ENCODE measurements around the gene PPP3CA. TPM values are rescaled to one million over a fixed set of nuclear protein-coding genes. Genes with fewer than 3 reads are reported as not detected.
A peak's percentile ranks its signal among the peaks of the same experiment; 100 is the strongest.

The PPP3CA gene
- total and polyA plus RNA-seq, 2 of the 13 experiments (the other 11 are each of a cell fraction or from before 2014, with no cell fraction given), result 4.8 to 13.2 TPM

DNA sequence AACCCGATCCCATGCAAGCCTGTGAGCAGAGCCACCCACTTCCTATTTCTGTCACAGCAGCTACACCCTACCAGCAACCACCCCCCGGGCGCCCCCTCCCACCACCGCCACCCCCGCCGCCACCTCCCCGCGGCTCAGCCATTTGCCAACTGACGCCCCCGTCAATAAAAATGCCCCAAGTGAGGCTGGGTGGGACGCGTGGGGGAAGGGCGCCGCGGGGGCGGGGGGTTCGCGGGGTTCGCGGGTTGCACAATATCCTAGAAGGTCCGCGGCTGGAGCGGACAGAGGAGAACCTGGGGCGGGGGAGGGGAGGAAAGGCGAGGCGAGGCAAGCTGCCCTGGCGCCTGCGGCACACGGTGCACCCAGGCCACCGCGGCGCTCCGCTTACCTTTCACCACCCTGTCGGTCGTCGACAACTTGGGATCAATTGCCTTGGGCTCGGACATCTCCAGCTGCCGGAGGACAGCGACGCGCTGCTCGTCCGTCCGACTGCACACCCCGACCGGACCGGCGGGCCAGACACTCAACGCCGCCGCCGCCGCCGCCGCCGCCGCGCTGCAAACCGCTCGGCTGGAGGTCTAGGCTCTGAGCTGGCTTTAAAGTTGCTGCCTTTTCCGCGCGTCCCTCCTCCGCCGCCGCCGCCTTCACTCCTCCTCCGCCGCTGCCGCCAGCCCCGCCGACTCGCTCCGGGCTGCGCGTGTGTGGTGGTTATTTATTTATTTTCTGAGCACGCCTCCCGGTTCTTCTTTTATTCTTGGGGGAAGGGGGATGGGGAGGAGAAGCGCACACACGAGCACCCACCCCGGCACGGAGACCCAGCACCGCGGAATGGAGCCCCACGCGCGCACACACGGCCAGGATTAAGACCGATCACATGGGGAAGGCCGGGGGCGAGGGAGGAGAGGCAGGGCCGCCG lies 717 bp downstream of the PPP3CA start (continued):
- TF ChIP-seq, protein P1, sequence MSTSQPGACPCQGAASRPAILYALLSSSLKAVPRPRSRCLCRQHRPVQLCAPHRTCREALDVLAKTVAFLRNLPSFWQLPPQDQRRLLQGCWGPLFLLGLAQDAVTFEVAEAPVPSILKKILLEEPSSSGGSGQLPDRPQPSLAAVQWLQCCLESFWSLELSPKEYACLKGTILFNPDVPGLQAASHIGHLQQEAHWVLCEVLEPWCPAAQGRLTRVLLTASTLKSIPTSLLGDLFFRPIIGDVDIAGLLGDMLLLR (CRISPR knock-in tag; IDR thresholded peaks at IDR 0.05), result peak; percentile 73; the same call in 1 of the 2 replicates
- TF ChIP-seq PCBP1 (IDR thresholded peaks at IDR 0.05; ENCODE audit: borderline replicate concordance, low read depth, low read length) (no peak), ZFP62 (CRISPR knock-in tag; IDR thresholded peaks at IDR 0.05) (no peak), TBL1XR1 (IDR thresholded peaks at IDR 0.05; ENCODE audit: borderline replicate concordance, low read length, partially characterized antibody) (no peak), ARNTL (CRISPR knock-in tag; IDR thresholded peaks at IDR 0.05) (no peak), ELF1 (CRISPR knock-in tag; IDR thresholded peaks at IDR 0.05) (no peak), PHF21A (CRISPR knock-in tag; IDR thresholded peaks at IDR 0.05) (no peak), PAWR (CRISPR knock-in tag; IDR thresholded peaks at IDR 0.05; ENCODE audit: borderline replicate concordance) (no peak), KAT2B (IDR thresholded peaks at IDR 0.05; ENCODE audit: borderline replicate concordance, low read depth, low read length) (no peak), IKZF4 (CRISPR knock-in tag; IDR thresholded peaks at IDR 0.05; ENCODE audit: borderline replicate concordance, low read depth, not compliant biosample characterization) (no peak), FIP1L1 (IDR thresholded peaks at IDR 0.05; ENCODE audit: borderline replicate concordance, insufficient read depth, low read depth, low read length) (no peak), ZNF546 (CRISPR knock-in tag; conservative IDR thresholded peaks at IDR 0.05) (no peak), IRX3 (CRISPR knock-in tag; IDR thresholded peaks at IDR 0.05; ENCODE audit: borderline replicate concordance, low read depth) (no peak), ZNF264 (CRISPR knock-in tag; IDR thresholded peaks at IDR 0.05) (no peak), ZNF557 (CRISPR knock-in tag; IDR thresholded peaks at IDR 0.05) (no peak), REPIN1 (CRISPR knock-in tag; IDR thresholded peaks at IDR 0.05; ENCODE audit: borderline replicate concordance, low read depth) (peak; percentile 57; the same call in 1 of the 2 replicates), SAP130 (CRISPR knock-in tag; IDR thresholded peaks at IDR 0.05; ENCODE audit: low read depth) (peak; percentile 53; the same call in 1 of the 2 replicates)
- TF ChIP-seq, protein P2, sequence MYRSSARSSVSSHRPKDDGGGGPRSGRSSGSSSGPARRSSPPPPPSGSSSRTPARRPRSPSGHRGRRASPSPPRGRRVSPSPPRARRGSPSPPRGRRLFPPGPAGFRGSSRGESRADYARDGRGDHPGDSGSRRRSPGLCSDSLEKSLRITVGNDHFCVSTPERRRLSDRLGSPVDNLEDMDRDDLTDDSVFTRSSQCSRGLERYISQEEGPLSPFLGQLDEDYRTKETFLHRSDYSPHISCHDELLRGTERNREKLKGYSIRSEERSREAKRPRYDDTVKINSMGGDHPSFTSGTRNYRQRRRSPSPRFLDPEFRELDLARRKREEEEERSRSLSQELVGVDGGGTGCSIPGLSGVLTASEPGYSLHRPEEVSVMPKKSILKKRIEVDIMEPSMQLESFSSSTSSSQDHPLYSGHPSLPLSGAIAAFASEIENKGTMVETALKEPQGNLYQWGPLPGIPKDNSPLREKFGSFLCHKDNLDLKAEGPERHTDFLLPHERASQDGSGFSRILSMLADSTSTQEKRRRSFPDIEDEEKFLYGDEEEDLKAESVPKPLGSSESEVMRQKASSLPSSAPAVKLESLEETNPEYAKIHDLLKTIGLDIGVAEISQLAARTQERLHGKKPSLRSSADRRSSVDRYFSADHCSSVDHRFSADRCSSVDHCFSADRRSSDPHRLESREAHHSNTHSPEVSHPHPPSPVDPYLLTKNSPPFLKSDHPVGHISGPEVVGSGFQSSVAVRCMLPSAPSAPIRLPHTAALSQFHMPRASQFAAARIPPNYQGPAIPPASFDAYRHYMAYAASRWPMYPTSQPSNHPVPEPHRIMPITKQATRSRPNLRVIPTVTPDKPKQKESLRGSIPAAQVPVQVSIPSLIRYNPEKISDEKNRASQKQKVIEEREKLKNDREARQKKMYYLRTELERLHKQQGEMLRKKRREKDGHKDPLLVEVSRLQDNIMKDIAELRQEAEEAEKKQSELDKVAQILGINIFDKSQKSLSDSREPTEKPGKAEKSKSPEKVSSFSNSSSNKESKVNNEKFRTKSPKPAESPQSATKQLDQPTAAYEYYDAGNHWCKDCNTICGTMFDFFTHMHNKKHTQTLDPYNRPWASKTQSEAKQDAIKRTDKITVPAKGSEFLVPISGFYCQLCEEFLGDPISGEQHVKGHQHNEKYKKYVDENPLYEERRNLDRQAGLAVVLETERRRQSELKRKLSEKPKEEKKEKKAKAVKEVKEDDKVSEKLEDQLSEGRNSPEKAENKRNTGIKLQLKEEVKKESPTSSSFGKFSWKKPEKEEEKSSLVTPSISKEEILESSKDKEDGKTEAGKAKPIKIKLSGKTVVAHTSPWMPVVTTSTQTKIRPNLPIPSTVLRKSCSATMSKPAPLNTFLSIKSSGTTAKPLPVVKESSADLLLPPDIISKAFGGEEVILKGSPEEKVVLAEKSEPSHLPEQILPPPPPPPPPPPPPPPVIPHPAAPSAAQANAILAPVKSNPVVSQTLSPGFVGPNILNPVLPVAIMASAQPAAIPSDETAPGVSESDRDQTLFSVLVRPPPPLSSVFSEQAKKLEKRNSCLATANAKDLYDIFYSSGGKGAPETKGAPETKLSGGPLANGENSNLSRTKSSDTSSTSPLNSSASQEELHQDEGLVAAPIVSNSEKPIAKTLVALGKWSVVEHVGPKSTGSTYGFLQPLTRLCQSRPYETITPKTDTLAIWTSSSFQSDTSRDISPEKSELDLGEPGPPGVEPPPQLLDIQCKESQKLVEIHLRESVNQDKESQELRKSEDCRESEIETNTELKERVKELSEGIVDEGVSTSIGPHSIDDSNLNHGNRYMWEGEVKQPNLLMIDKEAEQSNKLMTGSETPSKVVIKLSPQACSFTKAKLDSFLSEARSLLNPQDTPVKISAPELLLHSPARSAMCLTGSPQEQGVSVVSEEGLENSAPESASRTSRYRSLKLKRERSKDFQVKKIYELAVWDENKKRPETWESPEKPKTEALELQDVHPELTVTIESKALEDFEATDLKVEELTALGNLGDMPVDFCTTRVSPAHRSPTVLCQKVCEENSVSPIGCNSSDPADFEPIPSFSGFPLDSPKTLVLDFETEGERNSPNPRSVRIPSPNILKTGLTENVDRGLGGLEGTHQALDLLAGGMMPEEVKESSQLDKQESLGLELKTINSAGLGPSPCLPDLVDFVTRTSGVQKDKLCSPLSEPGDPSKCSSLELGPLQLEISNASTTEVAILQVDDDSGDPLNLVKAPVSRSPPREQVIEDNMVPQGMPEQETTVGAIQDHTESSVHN (CRISPR knock-in tag; IDR thresholded peaks at IDR 0.05), result no peak
- TF ChIP-seq, protein P3, sequence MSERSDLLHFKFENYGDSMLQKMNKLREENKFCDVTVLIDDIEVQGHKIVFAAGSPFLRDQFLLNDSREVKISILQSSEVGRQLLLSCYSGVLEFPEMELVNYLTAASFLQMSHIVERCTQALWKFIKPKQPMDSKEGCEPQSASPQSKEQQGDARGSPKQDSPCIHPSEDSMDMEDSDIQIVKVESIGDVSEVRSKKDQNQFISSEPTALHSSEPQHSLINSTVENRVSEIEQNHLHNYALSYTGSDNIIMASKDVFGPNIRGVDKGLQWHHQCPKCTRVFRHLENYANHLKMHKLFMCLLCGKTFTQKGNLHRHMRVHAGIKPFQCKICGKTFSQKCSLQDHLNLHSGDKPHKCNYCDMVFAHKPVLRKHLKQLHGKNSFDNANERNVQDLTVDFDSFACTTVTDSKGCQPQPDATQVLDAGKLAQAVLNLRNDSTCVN (CRISPR knock-in tag; IDR thresholded peaks at IDR 0.05; ENCODE audit: borderline replicate concordance), result no peak
